Common myeloid progenitor, CD34-positive (primary cell): ENCODE data around the gene CHIT1.
A peak's percentile ranks its signal among the peaks of the same experiment; 100 is the strongest.

Source experiments
- CTCF ChIA-PET: fragments of 350-600 bp; sonication (Branson Sonifier 250); formaldehyde crosslinking; loops from one replicate; lab custom pipeline; 2021; ENCODE audit warnings: antibody characterized with exemption; lab: Charles Lee
- POLR2A ChIA-PET: fragments of 350-600 bp; sonication (Branson Sonifier 250); formaldehyde crosslinking; loops from one replicate; lab custom pipeline; 2021; ENCODE audit warnings: antibody characterized with exemption; lab: Charles Lee
- DNase-seq, 3 donors: peaks; one replicate each; pipeline versions ENCODE4 v3.0.0 to v3.0.0-alpha.2; 2013
- H3K27ac ChIP-seq, 2 experiments: 1 replicate in 1 of 2; 2 replicates in 1 of 2; pipeline ENCODE4 v1.7.0; 2013; ENCODE audit warnings: inconsistent platforms in 2 of 2, low read length in 2 of 2, mild to moderate bottlenecking in 2 of 2, low read depth in 1 of 2, moderate library complexity in 1 of 2; ENCODE audit not compliant: severe bottlenecking in 2 of 2, insufficient read depth in 1 of 2, poor library complexity in 1 of 2
- H3K27me3 ChIP-seq, 5 experiments: replicated peaks in 2 of 5; 1 replicate in 3 of 5; 2 replicates in 2 of 5; pipeline versions ENCODE4 v1.6.1 to v1.7.0; 2013; ENCODE audit warnings: low read length in 4 of 5, mild to moderate bottlenecking in 2 of 5, moderate library complexity in 2 of 5, inconsistent platforms in 1 of 5; ENCODE audit not compliant: insufficient read depth in 5 of 5, control insufficient read depth in 4 of 5
- H3K36me3 ChIP-seq, 4 experiments: 1 replicate in 2 of 4; 2 replicates in 2 of 4; pipeline versions ENCODE4 v1.6.1 to v1.7.0; 2013; ENCODE audit warnings: low read length in 3 of 4, control low read depth in 1 of 4, mild to moderate bottlenecking in 1 of 4; ENCODE audit not compliant: control insufficient read depth in 4 of 4, insufficient read depth in 4 of 4
- H3K4me1 ChIP-seq, 4 experiments: 1 replicate in 3 of 4; 2 replicates in 1 of 4; pipeline versions ENCODE4 v1.6.1 to v1.7.1; 2013; ENCODE audit warnings: low read length in 3 of 4, mild to moderate bottlenecking in 3 of 4, control low read depth in 1 of 4, inconsistent platforms in 1 of 4, moderate library complexity in 1 of 4; ENCODE audit not compliant: control insufficient read depth in 4 of 4, insufficient read depth in 4 of 4; ENCODE audit errors: control extremely low read depth in 1 of 4
- H3K4me3 ChIP-seq, 7 experiments: 1 replicate in 4 of 7; 2 replicates in 3 of 7; pipeline versions ENCODE4 v1.5.1 to v1.7.0; 2013; ENCODE audit warnings: mild to moderate bottlenecking in 7 of 7, low read length in 6 of 7, moderate library complexity in 6 of 7, inconsistent platforms in 2 of 7, low read depth in 2 of 7, control low read depth in 1 of 7; ENCODE audit not compliant: insufficient read depth in 4 of 7, control insufficient read depth in 1 of 7; ENCODE audit errors: extremely low read depth in 1 of 7
- H3K9me3 ChIP-seq, 5 experiments: 1 replicate in 4 of 5; 2 replicates in 1 of 5; pipeline versions ENCODE4 v1.6.1 to v1.7.1; 2013; ENCODE audit warnings: low read length in 4 of 5, mild to moderate bottlenecking in 2 of 5, inconsistent platforms in 1 of 5, low read depth in 1 of 5, moderate library complexity in 1 of 5; ENCODE audit not compliant: control insufficient read depth in 4 of 5, insufficient read depth in 2 of 5; ENCODE audit errors: control extremely low read depth in 1 of 5
- WGBS: methylation state at CpG from one replicate; pipeline ENCODE4 v1.1.5; 2013; ENCODE audit not compliant: insufficient coverage; 5-methylcytosine and 5-hydroxymethylcytosine counted together

Gene CHIT1

DNA sequence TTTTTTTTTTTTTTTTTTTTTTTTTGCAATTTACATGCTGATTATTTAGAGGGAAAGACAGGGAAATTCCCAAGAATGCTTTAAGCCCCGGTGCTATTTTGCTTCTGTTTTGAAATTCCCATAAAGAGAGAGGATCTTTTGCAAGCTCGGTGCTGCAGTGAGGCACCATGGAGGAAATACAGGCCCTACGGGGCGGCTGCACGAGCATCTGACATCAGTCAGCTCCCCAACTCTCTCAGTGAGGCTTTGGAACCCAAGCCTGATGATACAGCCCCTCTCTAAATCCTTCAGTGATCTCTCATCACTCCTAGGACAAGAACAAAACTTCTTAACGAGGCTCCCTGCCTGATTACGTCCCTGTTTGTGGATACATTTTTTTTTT is 42.2 kb downstream of the CHIT1 start:
- Histone ChIP-seq H3K4me1 (peaks cover 0 to 14% (median 9%) of the 10 kb centered on the region in 4 experiments), H3K27me3 (peaks cover 0 to 2% (median 0%) of the 10 kb centered on the region in 5 experiments)

DNA sequence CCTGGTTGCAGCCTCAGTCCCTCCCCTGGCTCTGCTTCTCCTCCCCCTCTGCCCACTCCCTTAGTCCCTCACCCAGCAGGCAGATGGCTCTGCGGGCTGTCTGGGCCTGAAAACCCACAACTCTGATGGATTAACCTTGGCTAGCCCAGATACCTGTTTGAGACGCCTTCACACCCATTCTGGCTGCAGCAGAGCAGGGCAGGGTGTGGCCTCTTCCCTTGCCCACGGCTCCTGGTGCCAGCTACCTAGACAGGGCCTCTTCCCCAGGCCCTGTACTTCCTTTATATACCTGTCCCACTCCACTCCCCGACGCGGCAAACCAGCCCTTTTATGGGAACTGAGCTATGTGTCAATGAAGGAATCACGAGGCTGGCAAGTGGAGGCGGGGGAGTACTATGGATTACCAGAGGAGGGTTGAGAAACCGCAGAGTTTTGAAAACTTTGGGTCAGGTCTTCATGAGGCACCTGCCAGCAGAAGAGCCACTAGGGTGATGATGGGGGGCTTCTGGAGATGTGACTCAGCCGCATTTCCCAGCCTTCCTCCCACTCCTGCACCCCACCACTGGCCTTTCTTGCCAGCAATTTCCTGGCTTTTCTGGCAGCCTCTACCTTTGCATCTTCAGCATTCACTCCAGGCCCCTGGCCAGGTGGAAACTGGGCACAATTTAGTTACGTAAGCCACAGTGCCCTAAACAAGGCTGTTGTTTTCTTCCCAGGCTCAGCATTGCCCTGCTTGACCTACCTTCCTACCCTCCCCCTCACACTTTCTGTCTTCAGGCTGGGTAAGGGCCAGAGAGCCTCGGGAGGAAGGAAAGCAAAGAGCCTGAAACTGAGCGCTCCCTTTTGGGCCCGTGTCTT is 42.8 kb downstream of the CHIT1 start, which contains the start of gene CHI3L1:
CHI3L1 (minus strand) TSS at position 259 of the 858 bp plus-strand sequence; CDS start at position 178, 81 bp downstream.
- peak in 2 of 3 donors; percentile 43 to 48 for DNase-seq
- Histone ChIP-seq H3K9me3 (no peaks in the 10 kb centered on the region), H3K27ac (no peak within 1 kb of the TSS), H3K36me3 (no peaks in the 10 kb centered on the region), H3K4me3 (peak within 1 kb of the TSS in 1 of 7 experiments; percentile 19), H3K4me1 (peaks cover 0 to 14% (median 9%) of the 10 kb centered on the region in 4 experiments), H3K27me3 (peaks cover 0 to 2% (median 0%) of the 10 kb centered on the region in 5 experiments)
- ChIA-PET POLR2A (no interaction called here), CTCF (interaction anchor here (1.4 to 4.1 kb wide), 2 partner anchors 15 to 30 kb away, joined by 5 to 25 read pairs; no protein-coding TSS in a partner anchor)
- WGBS = 48% methylated on average over 9 of the region's 14 CpGs

More for the DNA sequence above, 42.2 kb downstream of the CHIT1 start:
- H3K36me3 ChIP-seq = no peaks in the 10 kb centered on the region
- 79% methylated on average over 7 of the region's 7 CpGs for WGBS
- H3K27ac ChIP-seq = no peak overlapping the region
- no peaks in the 10 kb centered on the region for H3K9me3 ChIP-seq
- CTCF ChIA-PET = interaction anchor here (1.4 to 4.1 kb wide), 2 partner anchors 15 to 29 kb away, joined by 5 to 25 read pairs; no protein-coding TSS in a partner anchor
- POLR2A ChIA-PET = interaction anchor here (0.8 kb wide), 1 partner anchor 9 kb away, joined by 3 read pairs; no protein-coding TSS in a partner anchor
- no peak for DNase-seq
- no peak overlapping the region for H3K4me3 ChIP-seq

DNA sequence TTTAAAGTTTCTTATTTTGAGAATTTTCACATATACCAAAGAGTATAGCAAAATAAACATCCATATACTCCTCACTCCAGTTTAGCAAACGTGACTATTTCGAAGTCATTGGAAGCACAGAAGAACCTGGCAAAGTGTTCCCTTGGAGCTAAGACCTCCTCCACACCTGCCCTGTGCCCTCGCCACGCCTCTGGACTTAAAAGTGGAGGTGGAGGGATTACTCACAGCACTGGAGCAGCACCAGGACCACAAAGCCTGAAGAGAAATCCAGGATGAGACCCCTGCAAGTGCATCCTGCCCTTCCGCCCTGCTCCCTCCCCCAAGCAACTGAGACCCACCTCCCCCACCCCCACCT is 43.4 kb downstream of the CHIT1 start:
- WGBS = 97% methylated on average over 3 of the region's 5 CpGs
- peaks cover 0 to 14% (median 9%) of the 10 kb centered on the region in 4 experiments for H3K4me1 ChIP-seq
- peaks cover 0 to 2% (median 0%) of the 10 kb centered on the region in 5 experiments for H3K27me3 ChIP-seq
- no peaks in the 10 kb centered on the region for H3K36me3 ChIP-seq
- ChIA-PET POLR2A (no interaction called here), CTCF (interaction anchor here (0.5 to 4.1 kb wide), 3 partner anchors 12 to 30 kb away, joined by 3 to 25 read pairs (median 6); no protein-coding TSS in a partner anchor)
- H3K4me3 ChIP-seq = no peak overlapping the region
- DNase-seq = no peak
- no peak overlapping the region for H3K27ac ChIP-seq
- no peaks in the 10 kb centered on the region for H3K9me3 ChIP-seq

DNA sequence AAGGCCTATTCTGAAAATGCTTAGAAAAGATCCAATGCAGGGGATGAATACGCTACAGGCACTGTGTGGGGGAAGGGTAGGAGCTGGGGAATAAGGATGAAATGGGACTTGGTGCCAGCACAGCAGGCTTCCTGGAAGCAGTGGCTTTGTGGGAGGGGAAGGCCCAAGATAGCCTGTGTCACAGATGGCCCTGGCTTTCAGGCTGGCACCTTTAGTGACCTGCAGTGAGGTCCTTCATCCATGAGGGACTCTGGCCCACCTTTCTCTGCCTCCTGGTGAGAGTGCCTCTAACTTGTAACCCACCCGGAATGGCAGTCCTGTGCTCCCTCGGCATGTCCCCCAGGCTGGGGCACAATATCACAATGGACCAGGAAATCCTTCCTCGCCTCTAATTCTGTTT is 43.9 kb downstream of the CHIT1 start:
- Histone ChIP-seq H3K4me3 (no peak overlapping the region), H3K27me3 (peaks cover 0 to 2% (median 0%) of the 10 kb centered on the region in 5 experiments), H3K4me1 (peaks cover 0 to 14% (median 9%) of the 10 kb centered on the region in 4 experiments), H3K27ac (no peak overlapping the region), H3K36me3 (no peaks in the 10 kb centered on the region), H3K9me3 (no peaks in the 10 kb centered on the region)
- 98% methylated on average over 4 of the region's 4 CpGs for WGBS
- DNase-seq = no peak
- ChIA-PET POLR2A (interaction anchor here (1.0 kb wide), 1 partner anchor 40 kb away, joined by 3 read pairs; no protein-coding TSS in a partner anchor), CTCF (interaction anchor here (0.5 to 4.1 kb wide), 3 partner anchors 11 to 31 kb away, joined by 3 to 25 read pairs (median 6); no protein-coding TSS in a partner anchor)

DNA sequence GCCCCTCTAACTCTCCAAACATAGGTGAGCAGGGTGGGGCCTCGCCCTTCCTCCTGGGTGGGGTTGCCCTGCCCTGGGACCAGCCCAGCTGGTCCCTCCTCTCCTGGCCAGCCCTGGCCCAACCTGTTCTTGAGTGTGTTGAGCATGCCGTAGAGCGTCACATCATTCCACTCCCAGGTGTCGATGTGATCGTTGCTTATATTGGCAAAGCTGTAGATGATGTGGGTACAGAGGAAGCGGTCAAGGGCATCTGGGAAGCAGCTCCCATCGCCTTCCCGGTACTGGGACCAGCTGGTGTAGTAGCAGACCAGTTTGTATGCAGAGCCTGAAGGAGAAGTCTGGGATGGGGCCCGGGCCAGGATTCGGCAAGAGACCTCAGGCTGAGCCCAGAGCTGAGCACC is 44.4 kb downstream of the CHIT1 start:
- Histone ChIP-seq H3K27me3 (peaks cover 0 to 2% (median 0%) of the 10 kb centered on the region in 5 experiments), H3K4me1 (peaks cover 0 to 14% (median 9%) of the 10 kb centered on the region in 4 experiments), H3K27ac (no peak overlapping the region), H3K9me3 (no peaks in the 10 kb centered on the region), H3K4me3 (no peak overlapping the region), H3K36me3 (no peaks in the 10 kb centered on the region)
- POLR2A ChIA-PET = interaction anchor here (1.0 kb wide), 1 partner anchor 39 kb away, joined by 3 read pairs; no protein-coding TSS in a partner anchor
- CTCF ChIA-PET = interaction anchor here (2.1 to 4.1 kb wide), 2 partner anchors 13 to 31 kb away, joined by 6 to 25 read pairs; no protein-coding TSS in a partner anchor
- no peak for DNase-seq
- 99% methylated on average over 8 of the region's 10 CpGs for WGBS

DNA sequence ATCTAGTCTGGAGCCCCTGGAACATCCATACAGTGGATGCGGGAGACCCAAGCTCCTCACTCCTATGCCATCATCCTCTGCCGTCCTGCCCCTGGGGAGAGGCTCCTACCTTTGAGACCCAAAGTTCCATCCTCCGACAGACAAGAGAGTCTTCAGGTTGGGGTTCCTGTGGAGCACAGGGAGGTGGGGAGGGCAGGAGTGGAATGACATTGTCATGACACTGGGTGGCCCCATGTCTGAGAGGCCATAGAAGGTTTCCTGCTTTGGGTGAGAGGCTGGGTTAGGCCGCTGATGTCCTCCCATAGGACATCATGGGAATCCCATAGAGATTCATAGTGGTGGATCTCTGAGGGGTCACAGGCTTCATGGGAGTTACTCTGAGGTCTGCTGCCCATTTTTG is 45.0 kb downstream of the CHIT1 start:
- POLR2A ChIA-PET = no interaction called here

More for the DNA sequence above, 45.0 kb downstream of the CHIT1 start:
- H3K4me3 ChIP-seq = no peak overlapping the region
- CTCF ChIA-PET = interaction anchor here (2.1 to 4.1 kb wide), 2 partner anchors 13 to 32 kb away, joined by 6 to 25 read pairs; no protein-coding TSS in a partner anchor
- peaks cover 0 to 14% (median 9%) of the 10 kb centered on the region in 4 experiments for H3K4me1 ChIP-seq
- WGBS = 100% methylated on average over 2 of the region's 4 CpGs
- H3K27ac ChIP-seq = no peak overlapping the region
- DNase-seq = no peak
- no peaks in the 10 kb centered on the region for H3K9me3 ChIP-seq
- no peaks in the 10 kb centered on the region for H3K36me3 ChIP-seq
- peaks cover 0 to 2% (median 0%) of the 10 kb centered on the region in 5 experiments for H3K27me3 ChIP-seq
